ENCODE measurements around the gene ROR1.

ROR1 gene

DNA sequence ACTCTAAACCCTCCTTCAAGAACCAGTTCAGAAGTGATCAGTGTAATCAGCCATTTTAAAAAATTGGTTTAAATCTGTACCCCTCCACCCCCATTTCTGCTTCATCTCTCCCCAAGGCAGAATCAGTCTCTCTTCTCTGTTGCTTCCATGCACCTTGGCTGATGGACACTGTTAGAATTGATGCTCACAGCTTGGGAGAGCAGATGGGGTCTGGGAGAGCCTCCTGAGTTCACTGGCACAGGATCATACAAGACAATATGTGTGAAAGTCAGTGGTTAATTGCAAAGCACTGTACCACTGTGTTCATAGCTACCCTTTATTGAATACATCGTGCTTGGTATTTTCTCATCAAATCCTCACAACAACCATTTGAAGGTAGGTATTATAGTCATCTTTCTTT lies 140.9 kb downstream of the ROR1 start:
- DNase-seq: no peak

- DNase-seq: peak; percentile 40
Observed at GRCh38 chr1:63915121-63915520, 141.3 kb downstream of the ROR1 start.

GRCh38 chr1:63916485-63917360 lies 142.9 kb downstream of the ROR1 start:
- no peak for DNase-seq

- no peak for DNase-seq
Observed at GRCh38 chr1:63917571-63918417, 144.0 kb downstream of the ROR1 start.

- DNase-seq: no peak
Observed at GRCh38 chr1:63918418-63918945, 144.7 kb downstream of the ROR1 start.

DNA sequence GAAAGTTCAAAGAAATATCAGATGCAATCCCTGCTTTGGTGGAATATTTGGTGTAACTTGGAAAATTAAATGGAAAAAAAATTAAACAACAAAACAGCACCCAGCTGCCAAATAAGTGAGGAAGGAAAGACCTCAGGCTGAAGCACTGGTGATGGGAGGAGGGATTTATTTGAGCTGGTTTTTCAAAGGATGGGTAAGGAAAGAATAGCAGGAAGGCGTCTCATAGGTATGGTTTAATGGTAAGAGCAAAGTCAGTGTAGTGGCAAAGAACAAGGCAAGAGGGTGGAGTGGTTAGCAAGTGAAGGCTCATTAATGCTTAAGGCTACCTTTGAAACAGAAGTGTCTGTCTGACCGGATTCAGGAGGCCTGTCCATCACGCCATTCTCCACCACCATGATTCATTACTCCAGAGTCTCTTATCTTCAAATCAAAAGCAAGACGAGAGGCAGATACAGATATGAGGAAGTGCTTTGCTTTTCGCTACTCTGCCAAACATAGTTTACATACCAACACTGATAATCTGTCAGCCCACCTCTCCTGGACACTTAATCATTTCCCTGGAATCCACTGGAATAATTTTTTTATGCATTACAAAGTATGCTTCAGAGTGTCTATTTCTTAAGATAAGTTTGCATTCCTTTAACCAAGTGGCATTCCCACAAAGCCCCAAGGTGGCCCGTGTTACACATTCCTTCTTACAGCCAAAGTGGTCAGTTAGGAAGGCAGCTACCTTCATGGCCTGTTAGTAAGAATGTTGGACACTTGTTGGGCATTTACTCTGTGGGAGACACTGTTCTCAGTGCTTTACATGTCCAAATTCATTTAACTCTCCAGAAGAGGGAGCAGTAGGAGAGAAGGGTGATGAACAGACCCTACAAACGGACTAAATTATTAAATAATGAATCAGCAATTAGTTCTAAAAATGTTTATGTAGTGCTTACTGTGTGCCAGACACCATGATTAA lies 146.6 kb downstream of the ROR1 start:
- DNase-seq: peak; percentile 90

DNA sequence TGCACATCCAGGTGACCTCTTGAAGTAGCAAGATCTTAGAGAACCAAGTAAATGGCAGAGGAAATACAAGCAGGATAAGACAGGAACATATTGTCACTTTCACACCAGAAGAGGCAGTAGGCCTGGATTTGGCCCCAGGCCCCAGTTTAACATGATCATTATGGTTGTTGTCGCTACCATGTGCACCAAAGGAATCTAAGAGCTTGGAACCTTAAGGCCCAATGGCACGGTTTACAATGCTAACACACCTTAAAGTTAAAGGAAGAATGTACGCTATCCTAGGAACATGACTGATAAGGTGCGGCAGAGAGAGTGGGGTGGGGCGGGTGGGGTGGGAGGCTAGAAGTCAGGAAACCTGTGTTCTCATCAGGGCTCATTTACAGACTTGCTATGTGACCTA lies 147.5 kb downstream of the ROR1 start:
- no peak for DNase-seq

GRCh38 chr1:63921802-63922201 lies 148.0 kb downstream of the ROR1 start:
- DNase-seq: no peak

GRCh38 chr1:63922848-63923247 lies 149.0 kb downstream of the ROR1 start:
- DNase-seq: no peak

DNA sequence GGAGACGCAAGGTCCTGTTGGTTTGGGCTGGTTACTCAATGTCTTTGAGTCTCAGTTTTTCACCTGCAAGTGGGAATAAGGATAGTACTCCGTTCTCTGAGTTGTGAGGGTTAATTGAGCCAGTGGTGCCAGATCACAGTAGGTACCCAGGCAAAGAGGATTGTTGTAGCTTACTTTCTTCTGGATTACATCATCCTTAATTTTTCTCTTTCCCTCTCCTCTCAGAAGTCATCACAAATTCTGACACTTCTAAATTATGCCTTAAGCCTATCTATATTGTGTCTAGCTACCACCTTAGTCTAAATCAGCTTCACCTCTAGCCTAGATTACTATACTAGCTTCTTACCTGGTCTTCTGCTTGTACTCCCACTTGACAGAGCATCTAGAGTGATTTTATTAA lies 149.5 kb downstream of the ROR1 start:
- no peak for DNase-seq

- no peak for DNase-seq
Observed at GRCh38 chr1:63924600-63924999, 150.8 kb downstream of the ROR1 start.

DNA sequence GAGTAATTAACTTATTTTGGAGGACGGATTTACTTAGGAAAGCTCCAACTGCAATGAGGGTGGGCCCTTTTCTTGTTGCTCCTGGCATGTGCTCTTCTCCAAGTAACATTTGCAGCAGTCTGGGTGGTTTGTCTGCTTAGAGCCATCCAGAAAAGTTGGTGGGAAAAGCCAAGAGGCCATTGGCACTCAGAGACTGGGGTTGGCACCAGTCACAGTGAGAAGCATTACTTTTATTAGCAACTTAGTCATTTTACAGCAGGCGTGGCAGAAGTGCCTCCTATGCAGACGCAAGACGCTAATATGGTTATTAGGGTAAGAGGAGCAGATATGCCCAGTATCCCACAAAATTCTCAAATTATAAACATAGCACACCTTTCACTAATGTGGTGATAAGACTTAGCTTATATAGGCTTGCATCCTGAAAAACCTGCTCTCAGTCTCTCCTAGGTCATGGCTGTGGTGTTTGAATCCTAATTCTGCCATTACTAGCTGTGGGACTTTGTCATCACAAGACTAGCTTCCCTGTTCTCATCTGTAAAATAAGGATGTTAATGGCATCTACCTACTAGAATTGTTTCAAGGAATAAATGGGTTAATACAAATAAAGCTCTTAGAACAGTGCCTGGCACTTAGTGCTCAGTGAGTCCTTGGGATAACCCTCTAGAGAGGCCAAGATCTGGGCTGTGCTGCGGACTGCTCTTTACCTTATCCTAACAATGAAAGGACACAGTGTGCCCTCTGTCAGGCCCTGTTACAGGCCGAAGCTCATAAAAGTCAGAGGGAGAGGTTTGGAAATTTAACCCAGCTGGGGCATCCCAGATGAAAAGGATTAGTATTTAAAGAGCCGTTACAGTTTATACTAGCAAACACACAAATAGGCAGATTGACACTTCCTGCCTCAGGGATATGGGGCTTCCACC lies 154.6 kb downstream of the ROR1 start:
- no peak for DNase-seq

DNA sequence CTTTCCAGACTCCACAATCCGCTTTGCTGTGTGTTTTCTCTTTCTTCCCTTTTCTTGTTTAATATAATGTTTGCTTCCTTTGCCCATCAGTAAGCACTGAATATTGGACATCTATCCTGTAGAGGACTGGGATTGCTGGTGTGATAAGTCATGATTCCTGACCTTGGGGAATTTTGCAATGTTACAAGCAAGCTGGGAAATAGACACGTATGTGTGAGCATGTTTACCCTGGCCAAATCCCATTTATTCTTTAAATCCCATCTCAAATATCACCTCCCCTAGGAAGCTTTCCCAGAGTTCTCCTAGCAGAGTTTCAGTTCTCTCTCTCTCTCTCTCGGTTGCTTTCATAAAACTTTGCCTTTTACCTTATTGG lies 155.3 kb downstream of the ROR1 start:
- DNase-seq: no peak

- peak; percentile 41 for DNase-seq
Observed at GRCh38 chr1:63931468-63931867, 157.7 kb downstream of the ROR1 start.

DNA sequence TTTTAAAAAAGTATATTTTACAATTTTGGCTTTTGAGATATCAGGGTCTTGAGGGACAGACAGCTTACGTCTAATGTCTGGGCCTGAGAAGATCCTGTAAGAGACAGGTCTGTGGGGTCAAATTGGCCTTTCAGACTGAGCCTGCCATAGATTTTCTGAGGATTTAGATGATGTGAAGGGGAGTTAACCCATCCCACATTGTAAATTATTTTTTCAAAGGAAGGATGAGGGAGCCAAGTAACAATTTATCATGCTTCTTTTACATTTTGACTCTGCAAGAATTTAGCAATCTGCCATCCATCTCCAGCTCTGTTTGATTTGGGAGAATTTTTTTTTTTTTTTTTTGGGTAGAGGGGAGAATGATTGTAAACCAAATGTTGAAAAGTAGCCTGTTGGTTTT lies 160.9 kb downstream of the ROR1 start:
- no peak for DNase-seq

GRCh38 chr1:63935143-63935542 lies 161.3 kb downstream of the ROR1 start:
- DNase-seq: no peak

DNA sequence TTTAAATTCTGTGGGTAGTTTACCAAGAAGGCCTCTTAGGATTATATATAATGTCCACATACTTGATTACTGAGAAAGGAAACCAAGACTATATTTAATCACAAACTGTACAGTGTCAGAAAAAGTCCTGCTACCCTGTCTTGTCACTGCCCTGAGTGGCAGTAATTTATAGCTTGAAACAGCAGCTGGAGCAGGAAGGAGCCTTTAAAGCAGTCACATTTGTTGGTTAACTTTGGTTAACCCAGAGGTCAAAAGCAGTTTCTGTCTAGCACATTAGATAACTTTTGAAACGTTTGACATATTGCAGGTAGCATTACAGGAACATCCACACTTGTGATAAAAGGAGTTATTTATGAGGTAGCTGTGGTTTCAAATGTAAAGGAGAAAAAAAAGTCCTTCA lies 161.7 kb downstream of the ROR1 start:
- DNase-seq: no peak

- peak; percentile 20 for DNase-seq
Observed at GRCh38 chr1:63936276-63936675, 162.5 kb downstream of the ROR1 start.

- DNase-seq: no peak
Observed at GRCh38 chr1:63936801-63937200, 163.0 kb downstream of the ROR1 start.

GRCh38 chr1:63937461-63938022 lies 163.7 kb downstream of the ROR1 start:
- DNase-seq: no peak

DNA sequence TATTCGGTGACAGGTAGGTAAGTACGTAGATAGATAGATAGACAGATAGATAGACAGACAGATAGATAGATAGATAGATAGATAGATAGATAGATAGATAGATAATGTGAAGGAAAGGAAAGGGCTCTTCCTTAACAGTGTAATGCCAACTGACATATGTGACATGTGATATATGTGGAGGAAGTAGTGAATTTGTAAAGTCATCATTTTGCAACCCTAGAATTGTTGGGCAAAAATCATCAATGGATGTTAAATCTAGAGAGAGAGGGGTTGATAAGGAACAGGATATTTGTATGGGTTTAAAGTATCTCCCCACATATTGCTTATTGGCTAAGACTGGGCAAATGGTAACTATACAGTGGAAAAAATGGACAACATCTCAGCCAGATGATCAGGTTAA lies 166.6 kb downstream of the ROR1 start:
- no peak for DNase-seq
